HT1080 (cell line): ENCODE measurements around the gene DMRTC1. TPM values are rescaled to one million over a fixed set of nuclear protein-coding genes. Genes with fewer than 3 reads are reported as not detected.
"Not testable (repeated sequence)": the region's sequence is repeated elsewhere in the genome, so short reads cannot be mapped to it uniquely, and the experiment has no call there.

Source experiments
- DNase-seq: peaks from one replicate; pipeline ENCODE4 v3.0.0-alpha.2; 2015; ENCODE audit warnings: low read depth
- polyA plus RNA-seq, 2 experiments: library from polyadenylated mRNA; depleted of rRNA; stranded (reverse); fragments of >200 nt; gene quantifications; 2 replicates each; pipeline ENCODE4 v1.2.3, GENCODE V29; 2015
- total RNA-seq: library from RNA; depleted of rRNA; stranded (reverse); fragments of >200 nt; shearing (Covaris generic); gene quantifications from 2 replicates; pipeline ENCODE4 v1.2.3, GENCODE V29; 2014; rRNA removed

Gene DMRTC1, protein sequence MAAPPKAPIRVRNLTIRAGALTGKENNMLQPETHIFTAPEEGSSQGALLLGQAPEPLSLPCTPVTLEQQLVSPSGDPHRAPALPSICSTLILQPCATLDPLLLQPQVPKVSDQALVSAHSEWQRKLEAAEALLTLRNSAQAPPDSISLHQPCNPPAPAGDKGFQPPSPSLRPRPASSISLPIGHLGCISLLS
- not detected in 2 replicates for total RNA-seq
- polyA plus RNA-seq (2015; cell fraction: cytosol; rRNA removed): not detected in 2 replicates
- polyA plus RNA-seq (2015; cell fraction: nucleus; rRNA removed): not detected in 2 replicates

DNA sequence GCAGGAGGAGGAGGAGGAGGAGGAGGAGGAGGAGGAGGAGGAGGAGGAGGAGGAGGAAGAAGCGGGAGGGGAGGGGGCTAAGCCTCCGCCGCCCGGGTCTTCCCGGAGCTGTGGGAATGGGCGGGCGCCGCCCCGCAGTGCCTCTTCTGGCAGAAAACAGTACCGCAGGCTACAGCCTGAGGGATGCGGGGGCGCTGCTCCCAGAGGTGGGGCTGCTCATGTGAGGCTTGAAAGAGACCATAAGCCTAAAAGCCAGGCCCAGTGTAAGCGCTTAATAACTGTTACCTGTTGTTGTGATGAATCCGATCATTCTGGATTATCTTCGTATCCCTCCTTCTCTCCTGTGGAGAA lies at the start of gene DMRTC1:
TSS of gene DMRTC1 (minus strand) at position 19 of the 351 bp plus-strand sequence. CDS start 68,143 bp downstream, outside the sequence.
- DNase-seq: not testable (repeated sequence)

DNA sequence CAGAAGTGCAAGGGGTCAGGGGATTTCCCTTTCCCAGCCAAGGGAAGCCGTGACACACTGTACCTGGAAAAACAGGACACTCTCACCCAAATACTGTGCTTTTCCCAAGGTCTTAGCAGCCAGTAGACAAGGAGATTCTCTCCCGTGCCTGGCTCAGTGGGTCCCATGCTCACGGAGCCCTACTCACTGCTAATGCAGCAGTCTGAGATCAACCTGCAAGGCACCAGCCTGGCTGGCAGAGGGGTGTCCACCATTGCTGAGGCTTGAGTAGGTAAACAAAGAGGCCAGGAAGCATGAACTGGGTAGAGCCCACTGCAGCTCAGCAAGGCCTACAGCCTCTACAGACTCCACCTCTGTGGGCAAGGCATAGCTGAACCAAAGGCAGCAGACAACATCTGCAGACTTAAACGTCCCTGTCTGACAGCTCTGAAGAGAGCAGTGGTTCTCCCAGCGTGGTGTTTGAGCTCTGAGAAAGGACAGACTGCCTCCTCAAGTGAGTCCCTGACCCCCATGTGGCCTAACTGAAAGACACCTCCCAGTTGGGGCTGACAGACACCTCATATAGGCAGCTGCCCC lies 37.3 kb upstream of the DMRTC1 start:
- not testable (repeated sequence) for DNase-seq

DNA sequence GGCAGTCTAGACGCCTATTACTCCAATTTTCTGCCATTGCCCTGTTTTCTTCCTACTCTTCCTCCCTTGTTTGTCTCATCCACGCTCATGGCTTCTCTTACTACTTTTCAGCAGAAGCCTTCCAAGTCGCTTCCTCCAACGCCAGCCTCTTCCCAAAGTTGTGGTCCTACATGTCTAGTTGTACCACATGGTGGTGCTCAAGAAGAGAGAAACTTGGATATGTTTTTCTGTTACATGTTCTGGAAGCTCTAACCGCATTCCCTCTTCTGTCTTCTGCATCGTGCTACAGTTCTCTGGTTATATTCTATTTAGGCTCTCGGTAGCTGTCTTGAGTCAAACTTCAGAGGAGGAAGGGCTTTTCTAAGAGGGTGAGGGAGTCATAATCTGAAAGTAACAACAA lies 31.2 kb upstream of the DMRTC1 start:
- not testable (repeated sequence) for DNase-seq

DNA sequence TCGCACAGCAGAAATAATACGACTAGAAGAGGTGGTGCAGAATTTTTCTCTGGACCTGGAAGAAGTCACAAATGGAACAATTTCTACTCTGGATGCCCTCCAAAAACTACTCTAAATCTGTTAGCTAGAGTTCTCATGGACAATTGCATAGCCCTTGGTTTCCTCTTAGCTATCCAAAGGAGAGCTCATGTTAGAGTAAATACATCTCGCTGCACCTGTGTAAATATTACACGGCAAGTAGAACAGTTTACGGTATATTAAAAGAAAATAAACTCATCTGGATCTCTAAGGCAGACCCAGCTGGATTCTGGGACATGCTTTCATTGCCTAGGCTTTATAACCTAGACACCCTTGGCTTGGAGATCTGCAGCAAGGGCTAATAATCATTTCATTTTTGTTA lies 28.2 kb upstream of the DMRTC1 start:
- not testable (repeated sequence) for DNase-seq

DNA sequence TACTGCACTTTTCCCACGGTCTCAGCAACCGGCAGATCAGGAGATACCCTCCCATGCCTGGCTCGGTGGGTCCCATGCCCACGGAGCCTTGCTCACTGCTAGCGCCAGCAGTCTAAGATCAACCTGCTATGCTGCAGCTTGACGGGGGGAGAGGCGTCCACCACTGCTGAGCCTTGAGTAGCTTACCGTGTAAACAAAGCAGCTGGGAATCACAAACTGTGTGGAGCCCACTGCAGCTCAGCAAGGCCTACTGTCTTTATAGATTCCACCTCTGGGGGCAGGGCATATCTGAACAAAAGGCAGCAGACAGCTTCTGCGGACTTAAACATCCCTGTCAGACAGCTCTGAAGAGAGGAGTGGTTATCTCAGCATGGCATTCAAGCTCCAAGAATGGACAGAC lies 16.3 kb upstream of the DMRTC1 start:
- DNase-seq: not testable (repeated sequence)

DNA sequence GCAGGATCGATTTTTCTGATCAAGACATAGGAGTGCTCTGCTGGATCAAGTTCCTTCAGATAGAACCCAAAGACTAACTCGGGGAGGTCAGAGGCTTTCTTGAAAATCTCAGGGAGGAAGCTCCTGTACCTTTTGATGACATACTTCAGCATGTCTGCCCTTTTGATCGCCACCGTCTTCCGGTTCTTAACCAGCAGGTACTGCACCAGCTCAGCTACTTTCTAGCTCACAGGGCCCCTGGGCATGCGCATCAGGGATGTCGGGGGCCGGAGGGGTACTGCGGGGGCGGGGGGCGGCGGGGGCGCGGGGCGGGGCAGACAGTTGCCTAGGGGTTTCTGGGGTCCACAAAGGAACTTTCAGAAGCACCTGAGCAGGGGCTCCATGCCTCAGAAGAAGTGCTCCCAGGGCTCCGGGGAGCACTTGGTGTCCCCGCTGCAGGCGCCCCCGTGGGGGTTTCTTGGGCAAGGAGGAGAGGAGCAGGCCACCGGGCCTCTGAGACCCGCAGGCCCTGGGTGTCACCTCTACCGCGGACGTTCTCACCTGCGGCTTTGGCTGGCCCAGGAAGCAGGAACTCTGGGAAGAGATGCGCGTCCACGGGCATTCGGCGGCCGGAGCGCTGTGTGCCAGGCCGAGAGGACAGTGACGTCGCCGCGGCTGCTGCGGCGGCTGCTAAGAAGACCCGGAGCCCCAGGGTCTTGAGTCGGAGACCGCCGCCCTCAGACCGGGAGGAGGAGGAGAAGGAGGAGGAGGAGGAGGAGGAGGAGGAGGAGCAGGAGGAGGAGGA lies 410 bp downstream of the DMRTC1 start:
- DNase-seq: not testable (repeated sequence)

DNA sequence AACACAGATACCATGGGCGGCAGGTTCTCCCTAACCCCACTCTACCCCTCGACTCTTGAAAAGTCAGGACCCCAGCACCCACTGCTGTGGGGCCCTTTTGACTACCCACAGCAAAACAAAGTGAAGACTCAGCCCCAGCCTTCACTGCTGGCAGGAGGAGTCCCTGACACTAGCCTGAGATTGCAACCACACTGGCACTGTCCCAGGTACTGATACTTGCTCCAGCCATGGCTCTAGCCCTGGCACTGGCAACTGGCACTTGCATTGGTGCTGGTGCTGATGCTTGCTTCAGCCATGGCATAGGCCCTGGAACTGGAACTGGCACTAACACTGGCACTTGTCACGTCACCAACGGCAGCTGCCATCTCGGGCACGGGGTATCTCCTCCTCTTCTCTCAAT lies 1.4 kb downstream of the DMRTC1 start:
- not testable (repeated sequence) for DNase-seq

DNA sequence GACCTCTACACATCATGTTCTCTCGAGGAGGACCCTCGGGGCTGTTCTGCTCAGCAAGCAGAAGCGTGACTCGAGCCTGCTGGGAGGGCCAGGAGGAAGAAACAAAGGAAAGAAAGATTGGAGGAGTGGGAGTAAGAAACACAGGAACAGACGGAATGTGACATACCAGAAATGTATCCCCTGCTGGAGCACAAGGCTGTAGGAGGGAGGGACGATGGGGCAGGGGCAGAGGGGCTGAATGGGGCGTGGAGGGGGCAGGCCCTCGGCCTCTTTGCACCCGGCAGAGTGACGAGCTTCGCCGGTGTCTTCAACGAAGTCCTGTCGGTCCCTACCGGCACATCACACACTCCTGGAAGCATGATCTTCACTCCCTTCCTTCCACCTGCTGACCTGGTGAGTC lies 5.7 kb downstream of the DMRTC1 start, which contains the start of gene FAM236A:
TSS of gene FAM236A (plus strand) at position 301 of the 400 bp plus-strand sequence. CDS start at position 358, 57 bp downstream.
- DNase-seq: not testable (repeated sequence)

DNA sequence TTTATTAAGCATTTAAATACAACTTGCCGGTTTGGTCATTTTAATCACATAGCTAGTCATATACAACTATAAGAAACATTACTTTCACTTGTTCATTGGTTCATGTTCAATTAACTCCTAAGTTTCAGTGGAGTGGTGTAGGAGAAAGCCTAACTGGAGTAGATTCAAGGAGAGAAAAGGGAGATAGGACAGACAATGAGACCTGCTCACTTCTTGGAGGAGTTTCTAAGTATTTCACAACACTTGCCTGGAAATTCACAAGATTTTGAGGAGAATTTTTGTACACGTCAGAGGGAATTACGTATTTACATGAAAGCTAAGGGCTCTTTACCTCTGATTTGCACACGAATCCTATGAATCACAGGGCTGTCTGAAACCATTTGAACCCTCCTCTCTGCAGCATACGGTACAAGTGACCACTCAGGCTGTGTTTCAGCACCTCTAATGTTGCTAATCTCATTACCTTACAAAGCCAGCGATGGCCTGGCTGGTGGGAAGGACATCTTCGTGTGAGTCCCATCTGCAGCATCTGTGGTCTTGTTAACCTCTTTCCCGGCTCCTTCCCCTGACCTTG lies 6.7 kb downstream of the DMRTC1 start:
- DNase-seq: not testable (repeated sequence)

DNA sequence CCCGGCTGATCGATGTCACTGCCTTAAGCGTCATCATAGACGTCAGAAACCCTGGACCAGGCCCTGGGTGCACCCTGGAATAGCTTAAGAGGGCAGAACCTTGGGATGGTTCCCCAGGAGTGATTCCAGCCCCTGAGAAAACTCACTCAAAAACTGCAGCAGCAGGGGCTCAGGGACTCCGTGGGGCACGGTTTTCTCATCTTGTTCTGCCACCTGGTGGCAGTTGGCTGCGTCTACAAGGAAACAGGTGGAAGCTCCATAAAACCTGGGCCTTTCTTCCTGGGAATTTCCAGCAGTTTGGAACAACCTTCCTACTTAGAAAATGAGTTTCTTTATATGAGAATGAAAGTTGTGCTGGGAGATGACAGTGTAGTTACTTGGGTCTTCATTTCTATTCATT lies 7.2 kb downstream of the DMRTC1 start:
- not testable (repeated sequence) for DNase-seq

DNA sequence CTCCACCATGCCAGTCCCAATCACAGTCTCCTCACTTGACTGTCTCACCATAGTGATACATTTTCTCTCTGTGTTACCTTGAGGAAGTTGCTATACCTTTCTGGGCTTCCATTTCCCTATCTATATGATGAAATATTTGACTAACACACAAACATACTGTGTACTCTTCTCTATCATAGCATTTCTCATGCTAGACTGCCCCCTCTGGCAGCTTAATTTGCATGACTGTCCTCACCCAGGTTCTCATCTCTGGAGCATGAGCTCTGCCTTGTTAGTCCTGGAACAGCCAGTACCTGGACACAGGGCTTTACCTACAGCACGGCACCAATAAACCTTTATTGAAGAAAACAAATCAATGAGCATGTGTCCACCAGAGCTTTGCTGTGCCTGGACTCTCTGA lies 11.4 kb downstream of the DMRTC1 start:
- DNase-seq: not testable (repeated sequence)

DNA sequence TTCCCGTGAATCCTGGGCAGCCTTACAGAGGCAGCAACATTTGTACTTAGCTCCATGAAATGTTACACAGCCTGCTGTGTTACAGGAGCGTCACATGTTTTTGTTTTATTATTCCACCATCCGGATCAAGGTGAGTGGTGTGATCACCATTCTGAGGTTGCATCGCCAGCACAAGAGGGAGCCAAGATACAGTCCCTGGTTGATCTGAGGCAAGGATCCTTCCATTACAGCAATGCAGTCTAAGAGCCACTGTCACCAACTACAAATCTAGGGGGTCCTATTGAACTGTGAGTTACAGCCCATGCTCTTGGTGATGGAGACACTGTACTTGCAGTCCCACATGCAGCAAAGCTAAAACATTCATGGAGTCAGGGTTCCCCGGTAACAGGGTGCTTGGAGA lies 27.5 kb downstream of the DMRTC1 start:
- DNase-seq: not testable (repeated sequence)

DNA sequence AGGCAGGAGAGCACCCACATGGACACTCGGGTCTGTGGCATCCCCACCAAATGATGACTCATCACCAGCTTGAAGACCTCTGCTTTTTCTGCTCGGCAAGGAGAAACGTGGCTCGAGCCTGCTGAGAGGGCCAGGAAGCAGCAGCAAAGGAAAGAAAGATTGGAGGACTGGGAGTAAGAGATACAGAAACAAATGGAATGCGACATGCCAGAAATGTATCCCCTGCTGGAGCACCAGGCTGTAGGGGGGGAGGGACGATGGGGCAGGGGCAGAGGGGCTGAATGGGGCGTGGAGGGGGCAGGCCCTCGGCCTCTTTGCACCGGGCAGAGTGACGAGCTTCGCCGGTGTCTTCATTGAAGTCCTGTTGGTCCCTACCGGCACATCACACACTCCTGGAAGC lies 31.3 kb downstream of the DMRTC1 start, which contains the start of gene FAM236C:
TSS of gene FAM236C (plus strand) at position 301 of the 400 bp plus-strand sequence. CDS start 100 bp downstream, outside the sequence.
- not testable (repeated sequence) for DNase-seq

DNA sequence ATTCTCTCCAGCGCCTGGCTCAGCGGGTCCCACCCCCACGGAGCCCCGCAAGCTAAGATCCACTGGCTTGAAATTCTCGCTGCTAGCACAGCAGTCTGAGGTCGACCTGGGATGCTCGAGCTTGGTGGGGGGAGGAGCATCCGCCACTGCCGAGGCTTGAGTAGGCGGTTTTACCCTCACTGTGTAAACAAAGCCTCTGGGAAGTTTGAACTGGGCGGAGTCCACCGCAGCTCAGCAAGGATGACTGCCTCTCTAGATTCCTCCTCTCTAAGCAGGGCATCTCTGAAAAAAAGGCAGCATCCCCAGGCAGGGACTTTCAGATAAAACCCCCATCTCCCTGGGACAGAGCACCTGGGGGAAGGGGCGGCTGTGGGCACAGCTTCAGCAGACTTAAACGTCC lies 53.9 kb downstream of the DMRTC1 start:
- DNase-seq: not testable (repeated sequence)

DNA sequence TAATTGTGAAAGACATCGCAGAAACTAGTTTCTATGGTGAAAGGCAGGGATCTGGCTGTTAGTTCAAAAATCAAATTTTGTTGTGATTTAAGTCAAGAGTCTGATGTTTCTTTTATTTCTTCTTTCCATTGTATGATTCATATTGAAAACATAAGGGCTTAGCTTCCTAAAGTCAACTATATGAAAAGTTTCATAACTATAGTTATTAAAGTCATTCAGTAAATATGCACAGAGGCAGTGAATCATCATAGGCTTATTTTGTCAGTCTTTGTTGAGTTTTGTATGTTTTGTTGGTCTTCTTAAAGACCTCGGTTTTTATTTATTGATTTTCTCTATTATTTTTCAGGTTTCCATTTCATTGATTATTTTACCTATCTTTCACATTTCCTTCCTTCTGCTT lies 60.7 kb downstream of the DMRTC1 start:
- DNase-seq: not testable (repeated sequence)

DNA sequence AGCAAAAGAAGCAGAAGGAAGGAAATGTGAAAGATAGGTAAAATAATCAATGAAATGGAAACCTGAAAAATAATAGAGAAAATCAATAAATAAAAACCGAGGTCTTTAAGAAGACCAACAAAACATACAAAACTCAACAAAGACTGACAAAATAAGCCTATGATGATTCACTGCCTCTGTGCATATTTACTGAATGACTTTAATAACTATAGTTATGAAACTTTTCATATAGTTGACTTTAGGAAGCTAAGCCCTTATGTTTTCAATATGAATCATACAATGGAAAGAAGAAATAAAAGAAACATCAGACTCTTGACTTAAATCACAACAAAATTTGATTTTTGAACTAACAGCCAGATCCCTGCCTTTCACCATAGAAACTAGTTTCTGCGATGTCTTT lies 106.1 kb downstream of the DMRTC1 start:
- not testable (repeated sequence) for DNase-seq

DNA sequence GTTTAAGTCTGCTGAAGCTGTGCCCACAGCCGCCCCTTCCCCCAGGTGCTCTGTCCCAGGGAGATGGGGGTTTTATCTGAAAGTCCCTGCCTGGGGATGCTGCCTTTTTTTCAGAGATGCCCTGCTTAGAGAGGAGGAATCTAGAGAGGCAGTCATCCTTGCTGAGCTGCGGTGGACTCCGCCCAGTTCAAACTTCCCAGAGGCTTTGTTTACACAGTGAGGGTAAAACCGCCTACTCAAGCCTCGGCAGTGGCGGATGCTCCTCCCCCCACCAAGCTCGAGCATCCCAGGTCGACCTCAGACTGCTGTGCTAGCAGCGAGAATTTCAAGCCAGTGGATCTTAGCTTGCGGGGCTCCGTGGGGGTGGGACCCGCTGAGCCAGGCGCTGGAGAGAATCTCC lies 112.9 kb downstream of the DMRTC1 start:
- not testable (repeated sequence) for DNase-seq
